ENCODE data around the gene VAT1L. TPM values are rescaled to one million over a fixed set of nuclear protein-coding genes. Genes with fewer than 3 reads are reported as not detected.

VAT1L gene
- total RNA-seq, 1 experiment from 2014 or later, result 0.10 TPM

DNA sequence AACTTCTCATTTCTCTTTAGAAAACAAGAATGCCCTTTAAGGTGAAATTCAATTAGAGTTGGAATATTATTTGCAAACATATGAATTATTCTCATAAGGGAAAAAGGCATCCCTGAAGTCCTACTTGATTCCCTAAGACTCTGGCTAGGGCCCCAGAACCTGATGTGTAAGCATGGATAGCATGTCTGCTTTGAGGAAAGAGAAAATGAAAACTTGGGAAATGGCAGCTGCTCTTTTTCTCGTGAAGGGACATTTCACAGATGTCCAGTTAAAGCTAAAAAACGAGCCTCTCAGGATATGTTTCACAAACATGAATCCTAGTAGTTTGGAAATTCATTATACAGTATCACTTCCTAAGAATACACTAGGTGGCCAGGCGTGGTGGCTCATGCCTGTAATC lies 121.7 kb downstream of the VAT1L start:
- Histone ChIP-seq H3K4me1 (ENCODE audit: control insufficient read depth in 1 of 2, insufficient read depth in 2 of 2, low read length in 2 of 2) (no peaks in the 10 kb centered on the region), H4K20me1 (ENCODE audit: insufficient read depth) (no peaks in the 10 kb centered on the region), H2AFZ (ENCODE audit: low read depth, low read length, poor library complexity, severe bottlenecking) (no peak overlapping the region), H3K27me3 (ENCODE audit: insufficient read depth, low read length) (peaks cover 15% of the 10 kb centered on the region), H3K79me2 (ENCODE audit: insufficient read depth, low read length) (no peaks in the 10 kb centered on the region), H3K4me2 (ENCODE audit: low read length) (no peak overlapping the region), H3K9me3 (ENCODE audit: control insufficient read depth in 1 of 2, insufficient read depth in 1 of 2, low read depth in 1 of 2, low read length in 2 of 2) (no peaks in the 10 kb centered on the region), H3K27ac (ENCODE audit: low read depth, low read length) (no peak overlapping the region), H3K9ac (ENCODE audit: low read length) (no peak overlapping the region), H3K9me2 (ENCODE audit: insufficient read depth) (no peaks in the 10 kb centered on the region), H3K4me3 (replicated peaks in 1 of 2; ENCODE audit: low read depth in 1 of 2, low read length in 2 of 2) (no peak overlapping the region), H3K36me3 (ENCODE audit: control insufficient read depth in 1 of 2, insufficient read depth in 2 of 2, low read length in 2 of 2) (no peaks in the 10 kb centered on the region)
- RAD21 ChIA-PET (ENCODE audit: low non-redundant PET in 1 of 2, low total read pairs in 2 of 2, uncharacterized antibody in 2 of 2, unreplicated experiment in 2 of 2), result no interaction called here
- intact Hi-C loops (cut with micrococcal nuclease), result no loop called here
- DNase-seq (ENCODE audit: low read depth, low spot score) (no peak), ATAC-seq (no peak)
- CTCF ChIA-PET, result no interaction called here
- no TSS peak for BruUV-seq (replicated peaks)
- POLR2A ChIA-PET, result no interaction called here
- TF ChIP-seq ZNF274 (IDR thresholded peaks at IDR 0.05; ENCODE audit: low read depth, low read length), result no peak
- no peak for TF ChIP-seq TCF7L2 (IDR thresholded peaks at IDR 0.05; ENCODE audit: borderline replicate concordance, extremely low read depth, insufficient read depth, insufficient read length)
- TF ChIP-seq, protein P1, sequence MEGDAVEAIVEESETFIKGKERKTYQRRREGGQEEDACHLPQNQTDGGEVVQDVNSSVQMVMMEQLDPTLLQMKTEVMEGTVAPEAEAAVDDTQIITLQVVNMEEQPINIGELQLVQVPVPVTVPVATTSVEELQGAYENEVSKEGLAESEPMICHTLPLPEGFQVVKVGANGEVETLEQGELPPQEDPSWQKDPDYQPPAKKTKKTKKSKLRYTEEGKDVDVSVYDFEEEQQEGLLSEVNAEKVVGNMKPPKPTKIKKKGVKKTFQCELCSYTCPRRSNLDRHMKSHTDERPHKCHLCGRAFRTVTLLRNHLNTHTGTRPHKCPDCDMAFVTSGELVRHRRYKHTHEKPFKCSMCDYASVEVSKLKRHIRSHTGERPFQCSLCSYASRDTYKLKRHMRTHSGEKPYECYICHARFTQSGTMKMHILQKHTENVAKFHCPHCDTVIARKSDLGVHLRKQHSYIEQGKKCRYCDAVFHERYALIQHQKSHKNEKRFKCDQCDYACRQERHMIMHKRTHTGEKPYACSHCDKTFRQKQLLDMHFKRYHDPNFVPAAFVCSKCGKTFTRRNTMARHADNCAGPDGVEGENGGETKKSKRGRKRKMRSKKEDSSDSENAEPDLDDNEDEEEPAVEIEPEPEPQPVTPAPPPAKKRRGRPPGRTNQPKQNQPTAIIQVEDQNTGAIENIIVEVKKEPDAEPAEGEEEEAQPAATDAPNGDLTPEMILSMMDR (IDR thresholded peaks at IDR 0.05 in 2 of 3, conservative IDR thresholded peaks at IDR 0.05 in 1 of 3; ENCODE audit: borderline replicate concordance in 1 of 3, insufficient read depth in 1 of 3, low read depth in 2 of 3, low read length in 2 of 3), result no peak
- no peak for TF ChIP-seq CBX3 (IDR thresholded peaks at IDR 0.05; ENCODE audit: low read depth)
- TF ChIP-seq SRF (IDR thresholded peaks at IDR 0.05; ENCODE audit: low read depth), result no peak
- TF ChIP-seq JUND (IDR thresholded peaks at IDR 0.05), result no peak
- TF ChIP-seq RAD21 (IDR thresholded peaks at IDR 0.05; ENCODE audit: low read depth), result no peak
- TF ChIP-seq CEBPB (IDR thresholded peaks at IDR 0.05; ENCODE audit: low read depth), result no peak
- TF ChIP-seq, protein P2, sequence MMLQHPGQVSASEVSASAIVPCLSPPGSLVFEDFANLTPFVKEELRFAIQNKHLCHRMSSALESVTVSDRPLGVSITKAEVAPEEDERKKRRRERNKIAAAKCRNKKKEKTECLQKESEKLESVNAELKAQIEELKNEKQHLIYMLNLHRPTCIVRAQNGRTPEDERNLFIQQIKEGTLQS (IDR thresholded peaks at IDR 0.05), result no peak

DNA sequence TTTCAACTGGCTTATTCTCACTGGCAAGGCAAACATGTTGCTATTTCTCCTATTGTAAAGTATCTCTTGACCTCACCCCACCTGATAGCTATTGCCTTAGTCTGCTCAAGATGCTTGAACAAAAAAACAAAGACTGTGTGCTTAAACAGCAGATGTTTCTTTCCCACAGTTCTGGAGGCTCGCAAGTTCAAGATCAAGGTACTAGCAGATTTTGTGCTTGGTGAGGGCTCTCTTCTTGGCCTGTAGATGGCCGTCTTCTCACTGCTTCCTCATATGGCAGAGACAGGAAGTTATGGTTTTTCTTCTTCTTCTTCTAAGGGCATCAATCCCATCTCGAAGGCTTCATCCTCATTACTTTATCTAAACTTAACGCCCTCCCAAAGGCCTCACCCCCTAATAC lies 124.3 kb downstream of the VAT1L start:
- H2AFZ ChIP-seq (ENCODE audit: low read depth, low read length, poor library complexity, severe bottlenecking), result no peak overlapping the region
- TF ChIP-seq, protein P1 (IDR thresholded peaks at IDR 0.05 in 2 of 3, conservative IDR thresholded peaks at IDR 0.05 in 1 of 3; ENCODE audit: borderline replicate concordance in 1 of 3, insufficient read depth in 1 of 3, low read depth in 2 of 3, low read length in 2 of 3), result 0 out of 6 replicates have a peak, but pooled peaks of 1 of the 3 experiments have one; percentile 2
- TF ChIP-seq POLR2A (IDR thresholded peaks at IDR 0.05; ENCODE audit: borderline replicate concordance, extremely low read depth, insufficient read depth, insufficient read length), result no peak
- no peak for ATAC-seq
- no peaks in the 10 kb centered on the region; the same call in 1 of the 2 replicates for H4K20me1 ChIP-seq (ENCODE audit: insufficient read depth)
- H3K27me3 ChIP-seq (ENCODE audit: insufficient read depth, low read length), result peaks cover 20% of the 10 kb centered on the region
- BruUV-seq (replicated peaks), result no TSS peak
- H3K4me3 ChIP-seq (replicated peaks in 1 of 2; ENCODE audit: low read depth in 1 of 2, low read length in 2 of 2), result no peak overlapping the region
- no peaks in the 10 kb centered on the region for H3K79me2 ChIP-seq (ENCODE audit: insufficient read depth, low read length)
- RAD21 ChIA-PET (ENCODE audit: low non-redundant PET in 1 of 2, low total read pairs in 2 of 2, uncharacterized antibody in 2 of 2, unreplicated experiment in 2 of 2), result no interaction called here
- no peaks in the 10 kb centered on the region for H3K9me2 ChIP-seq (ENCODE audit: insufficient read depth)
- H3K36me3 ChIP-seq (ENCODE audit: control insufficient read depth in 1 of 2, insufficient read depth in 2 of 2, low read length in 2 of 2), result no peaks in the 10 kb centered on the region
- POLR2A ChIA-PET, result no interaction called here
- no peak for DNase-seq (ENCODE audit: low read depth, low spot score)
- H3K27ac ChIP-seq (ENCODE audit: low read depth, low read length), result no peak overlapping the region
- no peaks in the 10 kb centered on the region for H3K4me1 ChIP-seq (ENCODE audit: control insufficient read depth in 1 of 2, insufficient read depth in 2 of 2, low read length in 2 of 2)
- H3K9ac ChIP-seq (ENCODE audit: low read length), result no peak overlapping the region
- H3K9me3 ChIP-seq (ENCODE audit: control insufficient read depth in 1 of 2, insufficient read depth in 1 of 2, low read depth in 1 of 2, low read length in 2 of 2), result no peaks in the 10 kb centered on the region
- intact Hi-C loops (cut with micrococcal nuclease), result loop anchor here (2.0 kb wide), 1 partner anchor 28 kb away; no protein-coding TSS in a partner anchor
- no peak overlapping the region for H3K4me2 ChIP-seq (ENCODE audit: low read length)
- CTCF ChIA-PET, result no interaction called here
